GM21717 (cell line): ENCODE measurements around the gene RBBP8NL.

Experiments used
- ATAC-seq: cut with Tn5 transposase; IDR thresholded peaks from one replicate; pipeline ENCODE4 v1.9.1; 2021; ENCODE audit warnings: mild to moderate bottlenecking, moderate library complexity; ENCODE audit not compliant: unreplicated experiment

The RBBP8NL gene

DNA sequence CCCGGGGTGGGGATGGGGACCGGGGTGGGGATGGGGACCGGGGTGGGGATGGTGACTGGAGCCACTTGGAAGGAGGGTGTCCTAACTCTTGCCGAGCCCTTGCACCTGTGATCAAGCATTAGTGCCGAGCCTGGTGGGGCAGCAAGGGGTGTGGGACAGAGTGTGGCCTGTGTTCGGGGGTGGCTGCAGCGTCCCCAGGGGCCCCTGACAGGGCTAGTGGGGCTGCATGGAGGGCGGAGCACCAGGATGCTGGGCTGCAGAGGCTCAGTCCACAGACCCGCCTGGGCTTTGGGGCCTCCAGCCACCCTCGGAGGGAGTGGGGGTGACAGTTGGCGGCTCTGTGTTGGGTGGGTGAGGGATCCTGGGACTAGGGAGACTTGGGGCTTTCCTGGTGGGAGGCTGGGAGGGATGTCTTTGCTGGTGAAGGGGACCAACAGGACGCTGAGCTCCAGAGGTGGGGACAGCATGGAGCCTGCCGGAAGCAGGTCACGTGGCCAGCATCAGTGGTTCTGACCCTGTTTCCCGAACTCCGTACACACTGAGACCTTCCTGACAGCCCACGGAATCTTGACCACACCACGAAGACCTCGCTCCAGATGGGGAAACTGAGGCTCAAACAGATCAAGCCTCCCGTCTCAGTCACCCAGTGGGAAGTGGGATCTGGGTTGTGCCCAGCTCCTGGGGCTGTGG lies 4.6 kb downstream of the RBBP8NL start:
- no peak for ATAC-seq

- no peak for ATAC-seq
These were observed 5.7 kb downstream of the RBBP8NL start for GRCh38 chr20:62421716-62421990.

- ATAC-seq = no peak
These were observed 6.3 kb downstream of the RBBP8NL start for GRCh38 chr20:62420846-62421715.

DNA sequence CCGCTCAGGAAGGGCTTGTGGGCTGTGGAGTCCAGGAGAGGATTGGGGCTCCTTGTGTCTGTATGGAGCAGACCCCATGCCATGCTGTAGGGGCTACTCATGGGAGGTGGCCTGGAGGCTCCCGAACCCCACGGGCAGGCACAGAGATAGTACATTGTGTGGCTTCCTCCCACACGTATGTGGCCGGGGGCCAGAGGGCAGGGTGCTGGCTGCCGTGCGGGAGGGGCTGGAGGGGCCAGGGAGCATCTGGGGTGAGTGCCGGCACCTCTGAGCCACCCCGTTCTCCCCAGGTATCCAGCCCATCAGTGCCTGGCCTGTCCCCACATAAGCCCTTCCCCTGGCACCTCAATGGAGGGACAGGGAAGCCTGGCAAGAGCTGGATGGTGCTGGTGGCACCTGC lies 7.6 kb downstream of the RBBP8NL start:
- ATAC-seq = no peak

DNA sequence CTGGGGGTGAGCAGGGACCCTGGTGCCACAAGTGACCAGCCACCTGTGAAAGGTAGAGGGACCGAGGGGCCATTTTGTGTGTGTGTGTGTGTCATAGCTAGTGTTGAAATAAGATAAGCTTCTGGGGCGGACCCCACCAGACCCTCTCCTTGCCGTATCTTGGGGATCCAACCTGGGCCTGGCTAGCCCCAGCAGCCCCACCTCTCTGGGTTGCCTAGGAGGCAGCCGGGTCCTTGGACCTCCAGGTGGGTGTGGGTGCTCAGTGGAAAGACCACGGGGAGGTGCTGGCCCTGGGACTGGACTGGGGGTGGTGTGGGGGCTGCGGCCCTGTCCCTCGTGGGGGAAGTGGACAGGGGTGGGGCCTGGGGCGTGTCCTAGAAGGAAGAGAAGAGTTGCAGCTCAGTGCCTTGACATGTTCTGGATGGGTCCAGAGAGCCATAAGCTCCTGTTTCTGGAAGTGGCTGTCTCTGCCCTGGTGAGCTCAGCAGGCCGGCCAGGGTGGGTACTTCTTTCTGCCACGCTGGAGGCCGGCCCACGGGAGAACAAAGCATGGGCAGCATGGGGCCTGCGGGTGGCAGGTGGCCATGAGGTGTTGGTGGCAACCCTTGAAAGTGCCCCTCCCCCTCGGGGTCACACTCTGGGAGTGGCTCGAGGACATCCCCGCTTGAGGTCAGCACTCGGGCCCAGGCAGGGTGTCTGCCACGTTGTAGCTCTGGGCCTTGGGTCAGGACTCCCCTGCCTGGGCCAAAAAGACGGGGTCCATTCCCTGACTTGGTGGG lies 8.4 kb downstream of the RBBP8NL start:
- ATAC-seq = no peak

DNA sequence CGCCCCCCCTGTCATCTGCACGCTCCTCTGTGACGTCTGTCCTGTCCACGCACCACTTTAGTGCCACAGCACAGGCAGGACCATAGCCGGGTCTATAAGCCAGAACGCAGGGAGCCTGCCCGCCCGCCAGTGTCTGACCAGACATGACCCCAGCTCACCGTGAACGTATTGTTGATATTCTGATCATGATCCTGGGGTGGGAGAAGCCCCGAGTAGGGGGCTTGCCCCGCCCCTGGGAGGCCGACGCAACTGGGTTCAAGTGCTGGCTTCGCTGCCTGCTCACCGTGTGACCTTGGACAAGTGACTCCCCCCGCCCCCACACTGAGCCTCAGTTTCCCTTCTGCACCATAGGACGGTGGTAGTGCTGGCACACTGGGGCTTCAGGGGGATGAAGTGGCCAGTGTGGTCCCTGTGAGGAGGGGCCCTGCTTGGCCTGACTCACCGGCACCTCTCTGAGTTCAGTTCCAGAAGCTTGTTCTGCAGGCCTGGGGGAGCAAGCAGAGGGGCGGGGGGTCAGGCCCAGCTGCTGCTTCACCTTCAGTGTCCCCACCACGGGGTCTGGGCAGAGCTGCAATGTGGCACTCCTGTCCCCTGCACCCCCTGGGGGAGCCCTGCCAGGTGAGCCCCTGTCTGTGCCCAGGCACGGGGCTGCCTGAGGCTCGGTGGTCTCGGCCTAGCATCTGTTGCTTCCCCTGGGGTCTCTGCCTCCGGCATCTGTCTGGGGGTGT lies 9.2 kb downstream of the RBBP8NL start:
- ATAC-seq = no peak

DNA sequence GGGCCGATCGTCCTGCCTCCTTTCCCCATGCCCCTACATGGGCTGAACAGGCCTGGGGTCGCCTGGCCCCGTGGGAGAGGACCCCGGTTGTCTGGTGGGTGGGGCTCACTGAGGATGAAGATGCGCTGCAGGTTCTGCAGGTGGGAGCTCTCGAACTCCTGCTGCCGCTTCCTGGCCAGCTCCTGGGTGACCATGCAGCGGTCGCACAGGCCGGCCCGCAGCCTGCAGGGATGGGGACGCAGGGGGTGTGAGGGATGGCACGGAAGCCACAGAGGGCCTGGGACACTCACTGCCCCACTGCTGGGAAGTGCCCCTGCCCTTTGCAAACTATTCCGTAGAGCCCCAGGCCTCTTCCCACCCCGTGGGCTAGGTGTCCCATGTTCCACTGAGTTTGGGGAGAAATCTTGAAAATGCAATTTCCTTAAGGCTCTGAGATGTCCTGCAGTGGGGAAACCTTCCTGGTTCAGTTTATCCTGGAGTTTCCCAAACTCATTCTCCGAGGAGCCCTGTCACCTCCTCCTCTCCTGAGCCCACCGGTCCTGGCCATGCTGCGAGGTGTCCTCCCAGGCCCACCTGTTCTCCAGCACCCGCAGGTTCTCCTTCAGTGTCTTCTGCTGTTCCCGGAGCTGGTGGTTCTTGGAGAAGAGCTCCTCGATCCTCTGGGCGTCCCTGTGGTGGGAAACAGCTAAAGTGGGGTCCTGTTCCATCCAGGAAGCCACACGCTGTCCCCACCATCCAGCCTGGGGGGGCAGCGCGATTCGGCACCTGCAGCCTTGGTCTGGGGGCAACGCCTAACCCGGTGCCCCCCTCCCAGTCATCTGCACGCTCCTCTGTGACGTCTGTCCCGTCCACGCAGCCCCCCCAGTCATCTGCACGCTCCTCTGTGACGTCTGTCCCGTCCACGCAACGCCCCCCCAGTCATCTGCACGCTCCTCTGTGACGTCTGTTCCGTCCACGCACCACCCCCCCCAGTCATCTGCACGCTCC lies 10.4 kb downstream of the RBBP8NL start:
- no peak for ATAC-seq

DNA sequence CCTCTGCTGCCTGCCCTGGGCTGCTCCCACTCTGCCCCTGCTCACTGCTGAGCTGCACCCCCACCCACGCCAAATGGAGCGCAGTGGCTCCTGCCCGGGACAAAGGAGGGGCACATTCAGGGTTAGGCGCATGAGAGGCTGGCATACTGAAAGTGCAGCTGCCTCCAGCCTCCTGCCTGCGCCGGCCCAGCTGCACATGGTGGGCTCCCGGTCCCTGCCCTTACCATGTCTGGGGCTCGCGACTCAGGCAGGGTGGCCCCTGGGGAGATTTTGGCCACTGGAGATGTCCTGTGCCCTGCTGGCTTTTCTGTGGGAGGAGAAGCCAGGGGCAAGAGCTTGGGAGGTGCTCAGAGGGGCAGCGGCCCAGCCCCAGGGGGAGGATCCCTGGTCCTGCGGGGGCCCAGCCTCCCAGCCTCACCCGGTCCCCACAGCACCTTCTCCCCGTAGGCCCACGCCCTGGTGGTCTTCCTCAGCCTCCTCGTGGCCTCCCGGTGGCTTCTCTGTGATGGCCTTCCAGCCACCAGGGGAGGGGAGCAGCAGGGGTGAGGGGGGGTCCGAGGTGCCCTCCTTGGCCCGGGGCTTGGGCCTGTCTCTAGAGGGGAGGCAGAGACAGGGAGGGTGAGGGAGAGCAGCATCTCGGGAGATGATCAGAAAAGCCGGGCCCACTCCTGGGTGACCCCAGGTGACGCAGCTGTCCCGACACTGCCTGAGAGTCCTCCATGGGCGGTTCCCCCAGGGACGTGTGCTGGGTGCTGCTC lies 11.8 kb downstream of the RBBP8NL start:
- ATAC-seq = no peak

DNA sequence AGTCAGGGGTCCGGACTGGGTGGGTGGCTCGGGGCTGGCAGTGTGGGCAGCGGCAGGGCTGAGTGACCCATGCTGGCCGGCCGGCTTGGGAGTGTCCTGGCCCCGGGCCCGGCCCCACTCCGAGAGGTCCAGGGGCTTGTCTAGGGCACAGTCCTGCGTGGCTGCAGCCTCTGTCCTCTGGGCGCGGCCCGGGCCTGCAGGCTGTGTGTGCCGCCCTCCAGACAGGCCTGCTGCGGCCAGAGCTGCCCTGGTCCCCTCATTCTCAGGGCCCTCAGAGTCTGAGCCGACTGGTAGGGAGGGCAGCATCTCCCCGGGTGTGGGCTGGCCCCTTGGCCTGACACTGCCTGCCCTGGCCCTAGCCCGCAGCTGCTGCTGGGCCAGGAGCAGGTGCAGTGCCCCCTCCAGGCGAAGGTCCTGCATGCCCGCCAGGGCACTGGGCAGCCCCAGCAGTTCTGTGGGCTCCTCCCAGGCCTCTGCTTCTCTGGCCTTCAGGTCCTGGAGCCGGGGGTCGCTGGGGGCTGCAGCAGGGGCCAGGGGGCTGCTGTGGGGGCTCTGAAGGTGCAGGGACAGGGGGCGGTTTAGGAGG lies 13.3 kb downstream of the RBBP8NL start:
- no peak for ATAC-seq

- ATAC-seq = no peak
These were observed 14.2 kb downstream of the RBBP8NL start for GRCh38 chr20:62413025-62413570.

- ATAC-seq = no peak
These were observed 14.9 kb downstream of the RBBP8NL start for GRCh38 chr20:62412194-62413024.

GRCh38 chr20:62411479-62412193 lies 15.7 kb downstream of the RBBP8NL start:
- no peak for ATAC-seq

- no peak for ATAC-seq
These were observed 16.4 kb downstream of the RBBP8NL start for GRCh38 chr20:62410746-62411478.

GRCh38 chr20:62409931-62410745 lies 17.2 kb downstream of the RBBP8NL start:
- ATAC-seq = no peak

GRCh38 chr20:62409086-62409853 lies 18.1 kb downstream of the RBBP8NL start:
- ATAC-seq = no peak
